T-helper 9 cell (primary cell): ENCODE data around the gene LCLAT1.

Experiments
- DNase-seq: peaks from one replicate; pipeline ENCODE4 v3.0.0-alpha.2; 2020
- total RNA-seq, 2 donors: gene quantifications; one replicate each; lab custom pipeline; 2026; lab: John Stamatoyannopoulos, UW

LCLAT1 gene
- 10.9 to 20.4 reads per million in 2 donors for total RNA-seq

GRCh38 chr2:30447149-30448045 is at the start of gene LCLAT1:
TSS of gene LCLAT1 (plus strand) at chr2:30447246. CDS start at chr2:30525591, 78,345 bp downstream.
- peak; percentile 79 for DNase-seq

DNA sequence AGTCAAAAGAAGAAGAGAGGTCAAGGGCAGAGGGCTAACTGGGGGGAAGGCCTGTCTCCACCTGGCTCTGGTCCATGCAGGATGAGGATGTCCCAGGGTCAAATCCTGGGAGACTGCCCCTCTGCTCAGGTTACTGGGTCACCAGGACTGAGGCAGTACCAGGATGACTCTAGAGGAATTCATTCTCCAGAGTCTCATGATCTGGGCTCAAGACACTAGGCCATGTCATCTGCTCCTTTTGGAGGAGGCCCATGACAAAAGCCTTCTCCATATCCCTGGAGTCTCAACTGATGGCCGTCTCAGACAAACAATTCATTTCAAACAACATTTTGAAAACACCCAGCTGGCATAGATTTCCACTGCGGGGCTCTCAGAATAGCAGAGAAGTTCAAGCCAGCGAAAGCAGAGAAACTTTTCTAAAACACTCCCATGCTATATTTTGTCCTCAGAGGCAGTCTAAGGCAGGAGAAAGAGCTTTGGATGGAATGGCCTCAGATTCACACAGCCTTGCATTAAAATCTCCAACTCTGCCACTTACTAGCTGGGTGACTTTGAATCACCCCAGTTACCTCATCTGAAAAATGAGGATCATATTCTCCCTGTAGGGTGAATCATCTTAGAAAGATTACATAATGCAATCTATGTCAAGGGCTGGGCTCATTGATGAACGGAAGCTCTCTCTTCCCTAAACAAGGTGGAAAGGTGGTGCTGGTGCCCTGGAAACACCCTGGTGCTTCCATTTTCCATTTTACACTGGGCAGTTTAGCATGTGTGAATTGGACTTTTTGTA is 48.8 kb upstream of the LCLAT1 start:
- no peak for DNase-seq

GRCh38 chr2:30400151-30400954 is 46.7 kb upstream of the LCLAT1 start:
- no peak for DNase-seq

DNA sequence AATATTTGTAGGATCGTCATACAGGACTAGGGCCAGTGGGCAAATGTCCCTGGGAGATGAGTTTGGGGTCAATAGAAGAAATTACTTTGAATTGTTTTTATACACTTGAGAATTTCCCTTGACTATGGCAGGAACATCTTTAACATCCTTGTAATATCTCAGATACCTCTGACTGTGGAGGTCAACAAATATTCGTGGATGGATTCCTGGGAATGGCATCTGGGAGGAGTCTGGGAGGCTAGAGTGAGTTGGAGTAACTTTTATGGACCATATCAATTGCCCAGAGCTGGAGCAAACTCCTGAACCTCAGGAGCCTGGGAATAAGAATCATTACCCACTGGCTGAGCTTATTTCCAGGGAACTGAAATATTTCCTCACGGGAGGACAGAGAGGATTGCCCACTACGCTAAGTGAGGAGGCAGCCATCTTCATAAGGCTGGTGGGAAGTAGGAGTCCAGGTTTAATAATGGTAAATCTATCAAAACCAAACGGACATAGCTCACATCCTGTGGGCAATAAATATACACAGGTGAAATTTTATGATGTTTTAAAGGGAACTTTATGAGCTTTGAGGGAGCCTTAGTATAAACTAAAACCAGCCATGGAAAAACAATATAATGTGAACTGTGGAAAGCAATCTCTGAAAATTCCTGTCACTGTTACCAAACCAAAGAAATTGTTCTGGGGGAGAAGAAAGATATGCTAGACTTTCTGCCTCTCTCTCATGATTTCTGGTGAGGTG is 44.4 kb upstream of the LCLAT1 start:
- DNase-seq = no peak

DNA sequence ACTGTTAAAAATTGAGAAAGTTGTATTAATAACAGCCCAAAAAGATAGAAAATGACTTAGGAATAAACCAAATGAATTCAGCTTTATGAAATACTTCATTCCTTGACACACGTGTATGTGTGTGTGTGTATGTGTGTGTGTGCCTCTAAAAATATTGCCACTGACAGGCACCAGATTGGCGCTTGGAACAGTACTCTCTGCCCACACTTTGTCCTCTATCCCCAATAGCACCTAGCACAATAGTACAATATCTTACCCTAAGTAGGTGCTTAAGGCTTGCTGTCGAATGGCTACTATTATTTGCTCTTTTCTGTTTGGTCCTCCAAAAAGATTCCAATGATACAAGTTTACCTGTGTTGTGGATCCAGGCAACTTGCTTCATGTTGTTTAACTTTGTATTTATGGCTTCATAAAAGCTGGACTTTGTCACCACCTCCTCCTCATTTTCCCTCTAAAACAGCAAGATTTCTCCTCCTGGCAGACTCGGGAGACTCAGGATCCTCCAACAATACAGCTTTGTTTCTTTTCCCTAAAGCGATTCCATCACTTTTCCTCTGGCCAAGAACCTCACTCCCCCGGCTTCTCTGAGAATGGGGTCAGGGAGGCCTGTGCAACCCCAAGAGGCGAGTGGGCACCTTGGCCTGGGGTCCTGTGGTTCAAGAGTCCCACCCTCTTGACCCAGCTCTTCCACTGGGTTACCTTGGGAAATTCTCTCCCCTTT is 43.3 kb upstream of the LCLAT1 start:
- DNase-seq = no peak

GRCh38 chr2:30404319-30405259 is 42.5 kb upstream of the LCLAT1 start:
- no peak for DNase-seq

- DNase-seq = no peak
Observed at GRCh38 chr2:30405260-30405605, 41.8 kb upstream of the LCLAT1 start.

DNA sequence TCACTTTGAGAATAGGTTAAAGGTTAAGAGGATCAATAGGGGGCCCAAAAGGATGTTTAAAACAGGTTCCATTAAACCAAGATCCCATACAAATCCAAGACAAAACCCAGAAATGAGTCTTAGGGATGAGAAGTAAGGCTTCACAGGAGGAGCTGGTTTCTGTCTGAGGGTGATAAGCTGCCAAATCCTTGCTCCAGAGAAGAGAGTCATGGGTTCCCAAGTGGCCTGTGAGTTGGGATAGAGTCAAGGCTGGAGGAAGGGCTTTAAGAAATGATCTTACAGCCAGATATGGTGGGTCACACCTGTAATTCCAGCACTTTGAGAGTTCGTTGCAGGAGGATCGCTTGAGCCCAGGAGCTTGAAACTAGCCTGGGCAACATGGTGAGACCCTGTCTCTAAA is 40.2 kb upstream of the LCLAT1 start:
- no peak for DNase-seq

GRCh38 chr2:30408961-30409387 is 38.1 kb upstream of the LCLAT1 start:
- DNase-seq = no peak

DNA sequence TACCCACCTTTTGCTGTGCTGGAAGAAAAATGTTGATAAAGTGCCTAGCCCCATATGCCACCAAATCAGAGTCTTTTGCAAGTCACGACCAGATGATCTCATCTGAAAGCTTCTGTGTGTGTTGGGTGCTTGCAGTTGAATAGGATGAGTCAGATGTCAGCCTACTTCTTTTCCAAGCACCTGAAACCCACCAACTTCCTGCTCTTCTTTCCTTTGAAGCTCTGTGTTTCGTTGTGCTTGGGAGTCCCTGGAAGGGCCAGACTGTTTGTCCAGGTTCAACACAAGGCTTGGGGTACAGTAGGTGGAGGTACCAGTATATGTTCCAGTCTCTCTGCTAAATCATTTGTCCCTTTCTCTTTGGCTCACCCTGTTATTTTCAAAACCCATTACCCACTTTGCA is 36.8 kb upstream of the LCLAT1 start:
- no peak for DNase-seq

- no peak for DNase-seq
Observed at GRCh38 chr2:30412047-30412683, 34.9 kb upstream of the LCLAT1 start.

DNA sequence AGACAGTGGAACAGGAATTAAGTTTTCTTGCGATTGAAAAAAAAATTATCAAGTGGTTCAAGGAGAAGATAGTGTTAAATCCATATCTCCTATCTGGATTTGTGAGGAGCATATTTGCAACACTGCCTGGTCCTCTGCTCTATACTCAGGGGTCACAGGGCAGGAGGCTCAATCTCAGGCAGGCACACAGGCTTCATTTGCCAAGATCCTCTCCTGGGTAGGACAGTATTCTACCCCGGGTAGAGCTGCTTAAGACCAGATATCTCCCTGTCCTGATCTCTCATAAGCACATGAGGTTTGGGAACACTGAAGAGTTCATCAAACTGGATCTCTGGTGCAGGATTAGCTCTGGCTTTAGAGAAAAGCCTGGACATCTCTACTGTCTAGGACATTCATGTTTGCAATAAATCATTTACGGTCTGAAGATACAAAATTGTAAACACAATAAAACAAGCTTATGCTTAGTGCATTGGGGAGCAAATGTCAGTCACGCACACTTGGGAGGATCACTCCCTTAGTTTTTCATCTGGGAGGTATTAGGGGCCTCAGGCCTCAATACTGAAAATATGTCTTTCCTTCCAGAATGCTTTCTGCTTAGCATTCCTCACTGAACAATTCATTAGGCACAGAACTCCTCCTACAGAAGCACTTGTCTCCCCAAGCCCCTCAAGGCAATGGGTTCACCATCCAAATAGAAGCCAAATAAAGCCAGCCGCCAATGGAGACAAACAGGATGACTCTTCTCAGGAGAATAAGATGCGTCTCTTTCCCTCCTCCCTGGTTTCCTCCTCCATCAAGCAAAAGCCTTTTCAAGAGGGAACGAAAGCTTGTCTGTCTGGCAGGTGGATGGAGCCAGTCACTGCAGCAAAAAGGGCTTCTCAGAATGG is 34.1 kb upstream of the LCLAT1 start:
- DNase-seq = no peak

- no peak for DNase-seq
Observed at GRCh38 chr2:30414961-30415360, 32.1 kb upstream of the LCLAT1 start.

GRCh38 chr2:30417253-30417652 is 29.8 kb upstream of the LCLAT1 start:
- DNase-seq = no peak

DNA sequence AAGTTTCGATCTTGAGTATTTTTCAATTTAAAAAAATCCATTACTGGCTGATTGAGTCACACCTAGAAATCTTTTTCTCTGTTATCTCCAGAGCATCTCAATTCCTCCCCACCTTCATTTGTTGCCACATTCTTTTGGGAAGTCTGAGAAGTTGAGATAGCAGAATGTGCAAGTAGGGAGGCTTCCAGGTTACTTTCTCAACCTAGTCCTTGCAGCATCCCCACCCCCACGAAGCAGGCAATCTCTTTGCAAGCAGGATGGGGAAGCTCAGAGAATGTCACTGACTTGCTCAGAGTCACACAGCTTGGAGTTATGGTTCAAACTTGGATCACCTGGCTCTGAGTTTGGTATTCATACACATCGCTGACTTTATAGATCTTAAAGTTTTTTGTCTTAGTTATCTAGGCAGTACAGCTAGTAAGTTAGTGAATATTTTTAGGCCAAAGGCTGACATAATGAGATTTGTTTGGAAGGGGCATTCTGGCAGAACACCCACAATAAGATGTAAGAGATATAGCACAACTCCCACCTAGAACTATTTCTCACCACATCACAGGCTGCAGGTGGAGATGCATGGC is 25.9 kb upstream of the LCLAT1 start:
- no peak for DNase-seq

DNA sequence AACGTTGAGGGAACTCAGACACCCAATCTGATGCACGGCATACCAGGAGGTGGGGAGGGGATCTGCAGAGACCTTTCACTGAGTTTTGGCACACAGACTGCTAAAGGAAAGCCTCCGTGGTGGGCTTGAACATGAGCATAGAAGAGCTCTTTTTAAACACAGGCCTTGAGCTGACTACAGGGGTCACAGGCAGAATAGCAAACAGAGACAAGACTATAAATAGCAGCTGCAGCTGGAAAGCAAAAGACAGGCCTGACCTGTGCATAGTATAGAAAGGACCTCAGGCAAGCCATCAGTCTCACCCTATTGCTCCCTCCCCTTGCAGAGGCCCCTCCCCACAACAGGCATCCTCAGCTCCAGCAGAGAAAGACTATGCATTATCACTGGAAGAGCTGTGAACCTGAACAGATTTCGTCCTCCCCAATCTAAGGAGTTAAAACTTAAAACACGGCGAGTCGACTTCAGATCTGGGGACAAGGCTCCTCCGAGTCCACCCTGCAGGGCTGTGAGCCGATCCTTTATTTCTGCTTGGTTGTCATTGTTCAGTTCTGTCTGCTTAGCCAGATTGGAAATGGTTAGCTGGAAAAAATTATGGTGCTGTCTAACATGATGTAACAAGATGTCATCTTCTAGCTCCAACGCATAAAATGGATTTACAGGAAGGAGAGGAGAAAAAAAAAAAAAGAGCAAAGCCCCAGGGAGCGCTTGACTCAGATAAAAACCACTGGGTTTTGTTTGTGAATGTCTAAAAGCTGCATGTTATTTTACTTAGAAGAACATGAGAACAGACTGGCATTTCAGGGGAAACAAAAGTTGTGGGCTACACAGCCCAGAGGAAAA is 25.2 kb upstream of the LCLAT1 start:
- no peak for DNase-seq

GRCh38 chr2:30422444-30423040 is 24.5 kb upstream of the LCLAT1 start:
- peak; percentile 35 for DNase-seq
